Sigmoid colon (tissue), 7 donors: ENCODE measurements around the gene NPIPA1. TPM values are rescaled to one million over a fixed set of nuclear protein-coding genes. Genes with fewer than 3 reads are reported as not detected.
"Not testable (repeated sequence)": the region's sequence is repeated elsewhere in the genome, so short reads cannot be mapped to it uniquely, and the experiment has no call there.

Experiments
- DNase-seq: peaks from one replicate; pipeline ENCODE4 v3.0.0-alpha.2; 2019
- H3K27ac ChIP-seq, 4 donors: fragments of 200-600 bp; sonication (generic); one replicate each; pipeline ENCODE4 v1.5.1; 2016 to 2019; ENCODE audit warnings: mild to moderate bottlenecking in 1 of 4
- H3K27me3 ChIP-seq, 3 donors: fragments of 200-600 bp; sonication (generic); one replicate each; pipeline ENCODE4 v1.5.1; 2019; ENCODE audit warnings: mild to moderate bottlenecking in 1 of 3
- H3K36me3 ChIP-seq, 4 donors: fragments of 200-600 bp; sonication (generic); one replicate each; pipeline ENCODE4 v1.5.1; 2016 to 2019
- H3K4me1 ChIP-seq, 4 donors: fragments of 200-600 bp; sonication (generic); one replicate each; pipeline ENCODE4 v1.5.1; 2017 to 2019
- H3K4me3 ChIP-seq, 4 donors: fragments of 200-600 bp; sonication (generic); one replicate each; pipeline ENCODE4 v1.5.1; 2017 to 2019; ENCODE audit warnings: mild to moderate bottlenecking in 2 of 4, moderate library complexity in 1 of 4
- H3K9me3 ChIP-seq, 4 donors: fragments of 200-600 bp in 3 of 4; sonication (generic) in 3 of 4; one replicate each; pipeline versions ENCODE4 v1.5.1 to v1.6.1; 2013 to 2019
- CTCF ChIP-seq, 4 experiments: fragments of 450-650 bp in 3 of 4; fragments of 200-600 bp in 1 of 4; IDR thresholded peaks; one replicate each; pipeline ENCODE4 v1.5.1; 2016 to 2019; ENCODE audit warnings: antibody characterized with exemption in 4 of 4, mild to moderate bottlenecking in 3 of 4, moderate library complexity in 2 of 4
- EP300 ChIP-seq, 4 donors: sonication (generic); formaldehyde crosslinking; IDR thresholded peaks; one replicate each; pipeline ENCODE4 v1.6.1; 2017; ENCODE audit warnings: antibody characterized with exemption in 4 of 4
- POLR2A ChIP-seq, 2 donors: fragments of 450-650 bp; IDR thresholded peaks; one replicate each; pipeline ENCODE4 v1.6.1; 2016; ENCODE audit warnings: antibody characterized with exemption in 2 of 2, mild to moderate bottlenecking in 2 of 2, moderate library complexity in 2 of 2
- POLR2AphosphoS5 ChIP-seq, 4 donors: sonication (generic); formaldehyde crosslinking; IDR thresholded peaks; one replicate each; pipeline ENCODE4 v1.6.1; 2017; ENCODE audit warnings: antibody characterized with exemption in 4 of 4
- WGBS, 2 donors: extraction: QIAGEN DNeasy Blood & Tissue Kit; methylation state at CpG; one replicate each; pipeline ENCODE4 v1.1.7; 2013; 5-methylcytosine and 5-hydroxymethylcytosine counted together
- intact Hi-C: fragments of 100-400 bp; cut with DNase I; formaldehyde crosslinking; loops from one replicate; pipeline ENCODE4 v1.15.1; 2023
- polyA plus RNA-seq, 3 donors: library from polyadenylated mRNA; stranded (reverse); fragments of 200-250 nt; gene quantifications; one replicate each; pipeline ENCODE4 v1.2.3, GENCODE V29; 2013
- total RNA-seq, 4 donors: library from RNA; depleted of rRNA; stranded (reverse); fragments of >200 nt; gene quantifications; one replicate each; pipeline ENCODE4 v1.1.0, GENCODE V29; 2016
- donor health status: healthy with polysubstance abuse.
- donor health status: Bipolar disorder and iron deficiency.
- donor health status: healthy.

Gene NPIPA1
- total and polyA plus RNA-seq, 7 donors = 8.1 to 152 (median 51.4) TPM

- no peaks in the 10 kb centered on the region for H3K27me3 ChIP-seq
- intact Hi-C loops = no loop called here
- no peak for TF ChIP-seq POLR2A (IDR thresholded peaks at IDR 0.05)
- no peak overlapping the region for H3K27ac ChIP-seq
- H3K4me3 ChIP-seq = no peak overlapping the region
- H3K36me3 ChIP-seq = no peaks in the 10 kb centered on the region
- no peak for DNase-seq
- no peaks in the 10 kb centered on the region for H3K9me3 ChIP-seq
- H3K4me1 ChIP-seq = peaks cover 0 to 8% (median 2%) of the 10 kb centered on the region in 4 donors
- WGBS, 2 donors = 88 to 89% methylated on average over 7 of the region's 7 CpGs
These were observed 21.7 kb downstream of the NPIPA1 start for GRCh38 chr16:14958970-14959369.

GRCh38 chr16:14961405-14962186, 24.4 kb downstream of the NPIPA1 start:
- peaks cover 0 to 8% (median 2%) of the 10 kb centered on the region in 4 donors for H3K4me1 ChIP-seq
- DNase-seq = no peak
- intact Hi-C loops = no loop called here
- no peak overlapping the region for H3K27ac ChIP-seq
- no peaks in the 10 kb centered on the region for H3K27me3 ChIP-seq
- TF ChIP-seq CTCF (IDR thresholded peaks at IDR 0.05) = no peak
- TF ChIP-seq POLR2A (IDR thresholded peaks at IDR 0.05) = no peak
- no peak for TF ChIP-seq POLR2AphosphoS5 (IDR thresholded peaks at IDR 0.05)
- TF ChIP-seq EP300 (IDR thresholded peaks at IDR 0.05) = no peak
- no peaks in the 10 kb centered on the region for H3K9me3 ChIP-seq
- no peak overlapping the region for H3K4me3 ChIP-seq
- WGBS, 2 donors = 75 to 87% methylated on average over 11 of the region's 11 CpGs
- no peaks in the 10 kb centered on the region for H3K36me3 ChIP-seq

- H3K9me3 ChIP-seq = no peaks in the 10 kb centered on the region
- H3K4me3 ChIP-seq = no peak overlapping the region
- H3K4me1 ChIP-seq = no peaks in the 10 kb centered on the region
- 77 to 80% methylated on average over 8 of the region's 8 CpGs for WGBS, 2 donors
- intact Hi-C loops = no loop called here
- no peak overlapping the region for H3K27ac ChIP-seq
- TF ChIP-seq POLR2AphosphoS5 (IDR thresholded peaks at IDR 0.05) (no peak), EP300 (IDR thresholded peaks at IDR 0.05) (no peak), CTCF (IDR thresholded peaks at IDR 0.05) (no peak), POLR2A (IDR thresholded peaks at IDR 0.05) (no peak)
- DNase-seq = no peak
- no peaks in the 10 kb centered on the region for H3K36me3 ChIP-seq
- no peaks in the 10 kb centered on the region for H3K27me3 ChIP-seq
These were observed 26.3 kb downstream of the NPIPA1 start for GRCh38 chr16:14963281-14964173.

- no peaks in the 10 kb centered on the region for H3K36me3 ChIP-seq
- no peaks in the 10 kb centered on the region for H3K27me3 ChIP-seq
- intact Hi-C loops = no loop called here
- H3K4me3 ChIP-seq = no peak overlapping the region
- no peak for DNase-seq
- no peaks in the 10 kb centered on the region for H3K9me3 ChIP-seq
- no peak for TF ChIP-seq EP300 (IDR thresholded peaks at IDR 0.05)
- no peak for TF ChIP-seq CTCF (IDR thresholded peaks at IDR 0.05)
- no peak for TF ChIP-seq POLR2A (IDR thresholded peaks at IDR 0.05)
- TF ChIP-seq POLR2AphosphoS5 (IDR thresholded peaks at IDR 0.05) = no peak
- H3K4me1 ChIP-seq = no peaks in the 10 kb centered on the region
- H3K27ac ChIP-seq = no peak overlapping the region
- WGBS, 2 donors = 90 to 91% methylated on average over 17 of the region's 17 CpGs
These were observed 28.1 kb downstream of the NPIPA1 start for GRCh38 chr16:14965328-14965727.

- DNase-seq, H3K27me3 ChIP-seq, H3K36me3 ChIP-seq, H3K27ac ChIP-seq, H3K4me1 ChIP-seq, intact Hi-C loops, H3K4me3 ChIP-seq, H3K9me3 ChIP-seq: not testable (repeated sequence)
- WGBS, 2 donors = 88 to 94% methylated on average over 3 of the region's 3 CpGs
These were observed 32.6 kb downstream of the NPIPA1 start for GRCh38 chr16:14969795-14970194.

- intact Hi-C loops, H3K27me3 ChIP-seq, H3K4me3 ChIP-seq, DNase-seq, H3K36me3 ChIP-seq, H3K27ac ChIP-seq, H3K9me3 ChIP-seq: not testable (repeated sequence)
- 93 to 95% methylated on average over 12 of the region's 12 CpGs for WGBS, 2 donors
- H3K4me1 ChIP-seq = peaks cover 0 to 20% (median 13%) of the 10 kb centered on the region in 4 donors
These were observed 34.5 kb downstream of the NPIPA1 start for GRCh38 chr16:14971621-14972228.

- H3K27ac ChIP-seq = peak overlapping the region; percentile 84 to 95 (median 90)
- H3K4me1 ChIP-seq = peaks cover 0 to 23% (median 13%) of the 10 kb centered on the region in 4 donors
- intact Hi-C loops, H3K27me3 ChIP-seq, H3K36me3 ChIP-seq, H3K9me3 ChIP-seq, DNase-seq: not testable (repeated sequence)
- 23 to 63% methylated on average over 13 to 14 of the region's 14 CpGs for WGBS, 2 donors
- peak overlapping the region in 3 of 4 donors; percentile 60 to 83 (median 66) for H3K4me3 ChIP-seq
These were observed 36.6 kb downstream of the NPIPA1 start for GRCh38 chr16:14973785-14974322.

GRCh38 chr16:14974331-14974655, 37.0 kb downstream of the NPIPA1 start:
- intact Hi-C loops, DNase-seq, H3K36me3 ChIP-seq, H3K9me3 ChIP-seq, H3K27me3 ChIP-seq: not testable (repeated sequence)
- 1% methylated on average over 7 of the region's 7 CpGs for whole genome bisulfite sequencing, 2 donors
- Histone ChIP-seq H3K4me3 (peak overlapping the region; percentile 60 to 87 (median 74)), H3K27ac (peak overlapping the region; percentile 84 to 95 (median 90)), H3K4me1 (peaks cover 0 to 23% (median 13%) of the 10 kb centered on the region in 4 donors)
